ENCODE data around the gene HNMT.

DNA sequence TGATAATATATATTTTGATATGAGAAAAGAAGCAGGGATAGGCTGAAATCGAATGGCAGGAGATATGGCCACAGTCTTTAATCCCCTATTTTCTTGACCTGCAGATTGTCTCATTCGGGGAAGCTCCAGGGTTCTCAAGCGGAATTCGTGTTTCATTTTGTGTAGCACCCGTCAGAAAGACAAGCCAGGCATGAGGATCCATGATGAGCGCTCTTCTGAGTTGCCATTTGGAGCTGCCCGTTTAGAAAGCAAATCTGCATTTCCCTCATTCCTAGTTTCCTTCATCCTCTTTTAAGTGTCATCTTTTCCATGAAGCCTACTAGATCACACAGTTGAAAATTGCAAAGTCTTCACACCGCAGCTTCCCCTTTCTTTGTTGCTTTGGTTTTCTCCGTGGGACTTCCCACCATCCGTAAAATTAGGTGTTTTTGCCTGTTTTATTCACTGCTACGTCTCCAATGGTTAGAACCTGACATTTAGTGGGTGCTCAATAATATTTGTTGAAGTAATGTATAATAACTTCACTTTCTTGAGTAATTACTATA lies 16.9 kb downstream of the HNMT start:
- TF ChIP-seq CTCF (IDR thresholded peaks at IDR 0.05) (no peak), POLR2AphosphoS5 (IDR thresholded peaks at IDR 0.05; ENCODE audit: low read depth, low read length) (no peak), EZH2phosphoT487 (IDR thresholded peaks at IDR 0.05; ENCODE audit: borderline replicate concordance, low read depth) (no peak), NFIC (IDR thresholded peaks at IDR 0.05; ENCODE audit: borderline replicate concordance) (no peak), ELF1 (IDR thresholded peaks at IDR 0.05) (no peak), REST (IDR thresholded peaks at IDR 0.05; ENCODE audit: low read depth, low read length) (no peak), SIN3A (IDR thresholded peaks at IDR 0.05; ENCODE audit: borderline replicate concordance, low read depth, low read length) (no peak), TAF1 (IDR thresholded peaks at IDR 0.05; ENCODE audit: borderline replicate concordance, low read depth, low read length) (no peak), EP300 (IDR thresholded peaks at IDR 0.05; ENCODE audit: borderline replicate concordance in 1 of 2, low read depth in 1 of 2, low read length in 1 of 2) (no peak), RAD21 (IDR thresholded peaks at IDR 0.05; ENCODE audit: low read length) (no peak), MAX (IDR thresholded peaks at IDR 0.05; ENCODE audit: low read depth) (no peak)
- TF ChIP-seq, protein P1, sequence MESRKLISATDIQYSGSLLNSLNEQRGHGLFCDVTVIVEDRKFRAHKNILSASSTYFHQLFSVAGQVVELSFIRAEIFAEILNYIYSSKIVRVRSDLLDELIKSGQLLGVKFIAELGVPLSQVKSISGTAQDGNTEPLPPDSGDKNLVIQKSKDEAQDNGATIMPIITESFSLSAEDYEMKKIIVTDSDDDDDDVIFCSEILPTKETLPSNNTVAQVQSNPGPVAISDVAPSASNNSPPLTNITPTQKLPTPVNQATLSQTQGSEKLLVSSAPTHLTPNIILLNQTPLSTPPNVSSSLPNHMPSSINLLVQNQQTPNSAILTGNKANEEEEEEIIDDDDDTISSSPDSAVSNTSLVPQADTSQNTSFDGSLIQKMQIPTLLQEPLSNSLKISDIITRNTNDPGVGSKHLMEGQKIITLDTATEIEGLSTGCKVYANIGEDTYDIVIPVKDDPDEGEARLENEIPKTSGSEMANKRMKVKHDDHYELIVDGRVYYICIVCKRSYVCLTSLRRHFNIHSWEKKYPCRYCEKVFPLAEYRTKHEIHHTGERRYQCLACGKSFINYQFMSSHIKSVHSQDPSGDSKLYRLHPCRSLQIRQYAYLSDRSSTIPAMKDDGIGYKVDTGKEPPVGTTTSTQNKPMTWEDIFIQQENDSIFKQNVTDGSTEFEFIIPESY (IDR thresholded peaks at IDR 0.05; ENCODE audit: borderline replicate concordance, low read depth), result no peak
- TF ChIP-seq, protein P2, sequence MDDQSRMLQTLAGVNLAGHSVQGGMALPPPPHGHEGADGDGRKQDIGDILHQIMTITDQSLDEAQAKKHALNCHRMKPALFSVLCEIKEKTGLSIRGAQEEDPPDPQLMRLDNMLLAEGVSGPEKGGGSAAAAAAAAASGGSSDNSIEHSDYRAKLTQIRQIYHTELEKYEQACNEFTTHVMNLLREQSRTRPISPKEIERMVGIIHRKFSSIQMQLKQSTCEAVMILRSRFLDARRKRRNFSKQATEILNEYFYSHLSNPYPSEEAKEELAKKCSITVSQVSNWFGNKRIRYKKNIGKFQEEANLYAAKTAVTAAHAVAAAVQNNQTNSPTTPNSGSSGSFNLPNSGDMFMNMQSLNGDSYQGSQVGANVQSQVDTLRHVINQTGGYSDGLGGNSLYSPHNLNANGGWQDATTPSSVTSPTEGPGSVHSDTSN (IDR thresholded peaks at IDR 0.05), result no peak

All from SK-N-SH (cell line).